Cardiac muscle cell (in vitro differentiated cells and primary cell): ENCODE data around the gene ZNF773. TPM values are rescaled to one million over a fixed set of nuclear protein-coding genes. Genes with fewer than 3 reads are reported as not detected.
"Not testable (repeated sequence)": the region's sequence is repeated elsewhere in the genome, so short reads cannot be mapped to it uniquely, and the experiment has no call there.

Source experiments
- DNase-seq, 2 donors: peaks; one replicate each; pipeline versions ENCODE4 v3.0.0 to v3.0.0-alpha.2; 2010 to 2017; ENCODE audit warnings: low read depth in 1 of 2, low spot score in 1 of 2
- H3K27ac ChIP-seq: fragments of 200-600 bp; sonication (generic); 2 replicates; pipeline ENCODE4 v1.5.1; 2016
- H3K27me3 ChIP-seq: fragments of 200-600 bp; sonication (generic); 2 replicates; pipeline ENCODE4 v1.6.0; 2016; ENCODE audit warnings: control low read depth
- H3K36me3 ChIP-seq: fragments of 200-600 bp; sonication (generic); 2 replicates; pipeline ENCODE4 v1.5.1; 2016; ENCODE audit warnings: control low read depth
- H3K4me1 ChIP-seq: fragments of 200-600 bp; sonication (generic); 2 replicates; pipeline ENCODE4 v1.8.1; 2017; ENCODE audit warnings: low read depth, mild to moderate bottlenecking, mixed run types
- H3K4me3 ChIP-seq: fragments of 200-600 bp; sonication (generic); 2 replicates; pipeline ENCODE4 v1.5.1; 2016; ENCODE audit warnings: mild to moderate bottlenecking
- H3K9me3 ChIP-seq: fragments of 200-600 bp; sonication (generic); 2 replicates; pipeline ENCODE4 v1.5.1; 2017; ENCODE audit warnings: low read depth, mild to moderate bottlenecking, control low read depth
- polyA plus RNA-seq: library from polyadenylated mRNA; unstranded; fragments of >200 nt; fragmentation: Nextera tagmentation; extraction: Ambion mirVana; gene quantifications from 2 replicates; pipeline ENCODE4 v1.2.1, GENCODE V29; 2016
- total RNA-seq: library from RNA; depleted of rRNA; stranded (reverse); fragments of >200 nt; gene quantifications from 2 replicates; pipeline ENCODE4 v1.2.3, GENCODE V29; 2016
- TF ChIP-seq, protein P1 (sequence below): IDR thresholded peaks from 2 replicates; pipeline ENCODE4 v1.5.1; 2012; ENCODE audit warnings: low read depth, mild to moderate bottlenecking, low read length

The ZNF773 gene
- total and polyA plus RNA-seq, 2 experiments from 2014 or later: 13.3 to 34.2 TPM

DNA sequence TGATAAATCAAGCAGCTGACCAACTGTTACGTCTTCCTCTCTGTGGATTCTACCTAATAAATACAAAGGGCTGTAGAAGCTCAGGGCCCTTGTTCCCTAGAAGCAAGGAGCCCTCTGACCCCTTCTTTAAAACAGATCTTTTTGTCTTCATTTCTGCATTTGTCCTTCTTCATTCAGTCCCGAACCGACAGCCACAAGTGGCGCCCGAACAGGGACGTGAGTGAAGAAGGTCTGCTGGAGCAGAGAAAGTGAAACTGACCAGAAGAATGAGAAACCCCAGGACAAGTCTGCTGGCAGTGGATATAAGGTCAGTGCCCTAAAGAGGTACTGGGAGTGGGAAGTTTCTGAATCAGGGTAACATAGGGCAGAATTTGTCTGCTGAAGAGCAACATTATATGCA is 13.1 kb downstream of the ZNF773 start:
- H3K36me3 ChIP-seq: peaks cover 17% of the 10 kb centered on the region

DNA sequence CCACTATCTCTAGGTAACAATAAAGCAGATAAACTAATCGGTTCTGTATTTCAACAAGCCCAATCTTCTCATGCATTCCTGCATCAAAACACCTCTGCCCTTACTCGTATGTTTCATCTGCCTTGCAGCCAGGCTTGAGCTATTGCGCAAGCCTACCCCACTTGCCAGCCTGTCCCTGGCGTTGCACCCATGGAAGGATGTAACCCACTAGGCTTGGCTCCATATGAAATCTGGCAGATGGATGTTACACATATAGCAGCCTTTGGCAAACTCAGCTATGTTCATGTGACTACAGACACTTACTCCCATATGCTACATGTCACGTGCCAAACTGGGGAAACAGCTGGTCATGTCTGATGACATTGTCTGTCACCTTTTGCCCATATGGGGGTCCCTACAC is 15.5 kb downstream of the ZNF773 start:
- DNase-seq: no peak
- H3K27ac ChIP-seq: no peak overlapping the region
- H3K4me1 ChIP-seq: no peaks in the 10 kb centered on the region
- no peaks in the 10 kb centered on the region for H3K27me3 ChIP-seq
- TF ChIP-seq, protein P1, sequence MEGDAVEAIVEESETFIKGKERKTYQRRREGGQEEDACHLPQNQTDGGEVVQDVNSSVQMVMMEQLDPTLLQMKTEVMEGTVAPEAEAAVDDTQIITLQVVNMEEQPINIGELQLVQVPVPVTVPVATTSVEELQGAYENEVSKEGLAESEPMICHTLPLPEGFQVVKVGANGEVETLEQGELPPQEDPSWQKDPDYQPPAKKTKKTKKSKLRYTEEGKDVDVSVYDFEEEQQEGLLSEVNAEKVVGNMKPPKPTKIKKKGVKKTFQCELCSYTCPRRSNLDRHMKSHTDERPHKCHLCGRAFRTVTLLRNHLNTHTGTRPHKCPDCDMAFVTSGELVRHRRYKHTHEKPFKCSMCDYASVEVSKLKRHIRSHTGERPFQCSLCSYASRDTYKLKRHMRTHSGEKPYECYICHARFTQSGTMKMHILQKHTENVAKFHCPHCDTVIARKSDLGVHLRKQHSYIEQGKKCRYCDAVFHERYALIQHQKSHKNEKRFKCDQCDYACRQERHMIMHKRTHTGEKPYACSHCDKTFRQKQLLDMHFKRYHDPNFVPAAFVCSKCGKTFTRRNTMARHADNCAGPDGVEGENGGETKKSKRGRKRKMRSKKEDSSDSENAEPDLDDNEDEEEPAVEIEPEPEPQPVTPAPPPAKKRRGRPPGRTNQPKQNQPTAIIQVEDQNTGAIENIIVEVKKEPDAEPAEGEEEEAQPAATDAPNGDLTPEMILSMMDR: no peak
- H3K4me3 ChIP-seq: no peak overlapping the region
- H3K9me3 ChIP-seq: no peaks in the 10 kb centered on the region
- H3K36me3 ChIP-seq: peaks cover 5% of the 10 kb centered on the region

More for the DNA sequence above, 13.1 kb downstream of the ZNF773 start:
- no peak overlapping the region for H3K4me3 ChIP-seq
- no peak overlapping the region for H3K27ac ChIP-seq
- peak in 1 of 2 donors; percentile 32 for DNase-seq
- TF ChIP-seq, protein P1: no peak
- no peaks in the 10 kb centered on the region for H3K9me3 ChIP-seq
- no peaks in the 10 kb centered on the region for H3K27me3 ChIP-seq
- H3K4me1 ChIP-seq: no peaks in the 10 kb centered on the region

- H3K27me3 ChIP-seq, H3K4me1 ChIP-seq, DNase-seq, H3K36me3 ChIP-seq, H3K9me3 ChIP-seq, H3K4me3 ChIP-seq, H3K27ac ChIP-seq: not testable (repeated sequence)
Measured at GRCh38 chr19:57518021-57518420, 18.3 kb downstream of the ZNF773 start.

DNA sequence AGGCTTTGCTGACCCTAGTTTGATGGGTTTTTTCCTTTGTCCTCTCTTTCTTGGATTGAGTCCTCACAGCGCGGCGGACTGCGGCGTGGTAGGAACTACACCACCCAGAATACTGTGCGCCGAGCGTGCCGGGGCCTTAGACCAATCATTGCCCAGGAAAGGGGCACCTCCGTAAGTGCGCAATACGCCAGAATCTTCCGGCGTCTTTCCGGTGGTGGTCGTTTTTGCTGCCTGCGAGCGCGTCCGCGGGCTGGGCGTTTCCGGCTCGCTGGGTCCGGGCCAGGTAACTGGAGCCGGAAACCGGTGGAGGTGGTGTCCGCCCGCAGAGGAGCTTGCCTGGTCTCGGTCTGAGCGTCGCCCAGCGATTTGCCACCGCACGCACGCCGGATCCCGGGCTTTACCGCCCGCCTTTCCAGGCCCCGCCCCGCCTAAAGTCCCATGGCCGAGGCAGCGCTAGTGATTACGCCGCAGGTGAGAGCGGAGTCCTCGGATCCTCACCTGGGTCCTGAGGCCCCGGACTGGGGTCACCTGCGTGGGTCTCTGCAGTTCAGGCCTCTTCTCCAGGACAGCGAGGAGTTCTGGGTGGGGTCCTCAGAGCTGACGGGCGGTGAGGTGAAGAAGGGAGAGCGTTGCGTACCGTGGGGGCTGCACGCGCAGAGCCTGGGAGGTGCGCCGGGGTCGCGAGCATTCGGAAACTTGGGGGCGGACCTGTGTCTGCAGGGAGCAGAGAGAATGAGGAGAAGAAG is 27.6 kb downstream of the ZNF773 start, which contains the start of gene ZNF549:
Gene ZNF549 (plus strand): TSS at position 221 of the 746 bp plus-strand sequence. CDS start 218 bp downstream, at position 439.
- H3K27ac ChIP-seq: peak within 1 kb of the TSS; percentile 35
- H3K4me3 ChIP-seq: peak within 1 kb of the TSS; percentile 45
- H3K4me1 ChIP-seq: peaks cover 6% of the 10 kb centered on the region
- no peaks in the 10 kb centered on the region for H3K27me3 ChIP-seq
- DNase-seq: peak; percentile 95
- peaks cover 13% of the 10 kb centered on the region for H3K36me3 ChIP-seq
- TF ChIP-seq, protein P1: no peak
- H3K9me3 ChIP-seq: no peaks in the 10 kb centered on the region

DNA sequence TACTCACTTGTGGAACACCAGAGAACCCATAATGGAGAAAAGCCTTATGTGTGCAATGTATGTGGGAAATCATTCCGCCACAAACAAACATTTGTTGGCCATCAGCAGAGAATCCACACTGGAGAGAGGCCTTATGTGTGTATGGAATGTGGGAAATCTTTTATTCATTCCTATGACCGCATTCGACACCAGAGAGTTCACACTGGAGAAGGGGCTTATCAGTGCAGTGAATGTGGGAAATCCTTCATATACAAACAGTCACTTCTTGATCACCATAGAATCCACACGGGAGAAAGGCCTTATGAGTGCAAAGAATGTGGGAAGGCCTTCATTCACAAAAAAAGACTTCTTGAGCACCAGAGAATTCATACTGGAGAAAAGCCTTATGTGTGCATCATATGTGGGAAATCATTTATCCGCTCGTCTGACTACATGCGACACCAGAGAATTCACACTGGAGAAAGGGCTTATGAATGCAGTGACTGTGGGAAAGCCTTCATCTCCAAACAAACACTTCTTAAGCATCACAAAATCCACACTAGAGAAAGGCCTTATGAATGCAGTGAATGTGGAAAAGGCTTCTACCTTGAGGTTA is 38.3 kb downstream of the ZNF773 start:
- TF ChIP-seq, protein P1: no peak
- Histone ChIP-seq H3K36me3 (peaks cover 23% of the 10 kb centered on the region), H3K27ac (no peak overlapping the region), H3K9me3 (no peaks in the 10 kb centered on the region), H3K27me3 (no peaks in the 10 kb centered on the region), H3K4me1 (no peaks in the 10 kb centered on the region), H3K4me3 (no peak overlapping the region)
- no peak for DNase-seq

DNA sequence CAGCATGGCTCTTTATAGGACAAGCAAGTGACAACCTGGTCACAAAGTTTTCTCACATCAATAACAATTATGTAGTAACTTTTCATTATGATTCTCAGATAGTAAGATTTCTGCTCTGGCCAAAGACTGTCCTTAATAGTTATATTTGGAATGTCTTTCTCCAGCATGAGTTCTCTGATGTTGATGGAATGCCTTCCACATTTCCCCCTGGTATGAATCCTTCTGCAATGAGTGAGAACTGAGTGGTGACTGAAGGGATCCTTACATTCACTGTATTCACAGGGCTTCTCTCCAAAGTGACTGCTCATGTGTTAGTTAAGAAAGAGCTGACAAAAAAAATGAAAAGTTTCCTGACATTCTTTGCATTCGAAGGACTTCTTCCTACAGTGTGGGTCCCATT is 46.8 kb downstream of the ZNF773 start:
- no peak for DNase-seq
- TF ChIP-seq, protein P1: no peak
- H3K9me3 ChIP-seq: no peaks in the 10 kb centered on the region
- no peaks in the 10 kb centered on the region for H3K27me3 ChIP-seq
- no peak overlapping the region for H3K4me3 ChIP-seq
- peaks cover 77% of the 10 kb centered on the region for H3K36me3 ChIP-seq
- H3K27ac ChIP-seq: no peak overlapping the region
- no peaks in the 10 kb centered on the region for H3K4me1 ChIP-seq
